ENCODE results near the gene PAQR4. TPM values are rescaled to one million over a fixed set of nuclear protein-coding genes. Genes with fewer than 3 reads are reported as not detected.

The PAQR4 gene
- total and polyA plus RNA-seq, 2 experiments from 2014 or later, result 4.5 to 8.3 TPM

GRCh38 chr16:2960183-2961010 lies 8.8 kb upstream of the PAQR4 start:
- Histone ChIP-seq H2AFZ (no peak overlapping the region), H3K27me3 (peaks cover 33% of the 10 kb centered on the region), H3K4me2 (no peak overlapping the region), H3K4me3 (no peak overlapping the region), H3K9me2 (replicated peaks; ENCODE audit: insufficient read depth) (no peaks in the 10 kb centered on the region), H4K20me1 (ENCODE audit: insufficient read depth, poor library complexity, severe bottlenecking) (no peaks in the 10 kb centered on the region), H3K36me3 (replicated peaks; ENCODE audit: insufficient read depth, low read depth) (no peaks in the 10 kb centered on the region), H3K79me2 (no peaks in the 10 kb centered on the region), H3K4me1 (ENCODE audit: insufficient read depth) (peaks cover 20% of the 10 kb centered on the region), H3K9me3 (ENCODE audit: low read depth) (no peaks in the 10 kb centered on the region), H3K27ac (no peak overlapping the region)
- no peak for DNase-seq (ENCODE audit: low spot score)
- WGBS (ENCODE audit: low lambda C conversion rate, missing lambda C conversion rate), result 84% methylated on average over 17 of the region's 17 CpGs
- no peak for TF ChIP-seq EZH2 (IDR thresholded peaks at IDR 0.05; ENCODE audit: borderline replicate concordance)
- TF ChIP-seq CTCF (IDR thresholded peaks at IDR 0.05; ENCODE audit: poor library complexity), result no peak
- TF ChIP-seq EZH2phosphoT487 (IDR thresholded peaks at IDR 0.05; ENCODE audit: low read depth, severe bottlenecking, unreplicated experiment), result no peak

DNA sequence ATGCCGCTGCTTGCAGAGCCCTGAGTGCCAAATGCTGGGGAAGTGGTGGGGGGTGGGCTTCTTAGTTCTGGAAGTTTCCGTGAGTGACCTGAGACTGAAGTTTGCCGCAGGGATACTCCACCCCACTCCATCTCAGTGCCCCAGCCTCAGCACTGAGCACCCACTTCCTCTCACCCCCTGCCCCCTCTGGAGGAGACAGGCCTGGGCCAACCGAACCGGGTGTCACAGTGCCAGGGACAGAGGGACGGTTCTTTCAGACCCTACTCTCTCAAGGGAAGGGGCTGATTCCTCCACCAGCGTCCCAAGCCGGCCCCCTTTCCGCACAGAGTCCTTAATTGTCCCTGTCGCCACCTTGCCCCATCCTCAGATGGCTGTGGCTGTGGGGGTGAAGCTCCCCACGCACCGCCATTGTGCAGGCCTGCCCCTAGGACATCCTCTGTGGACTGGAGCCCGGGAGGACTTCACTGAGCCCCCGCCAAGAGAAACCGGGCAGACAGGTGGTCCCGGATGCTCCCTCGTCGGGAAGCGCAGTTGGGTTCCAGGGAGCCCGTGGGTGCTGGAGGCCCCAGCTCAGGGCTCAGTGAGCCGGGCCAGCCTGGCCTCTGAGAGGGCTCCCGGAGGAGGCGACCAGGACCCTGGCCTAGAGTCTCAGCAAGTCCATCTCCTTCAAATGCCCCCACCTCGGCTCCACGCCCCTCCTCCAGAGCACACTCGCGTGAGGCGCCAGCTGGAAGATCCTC lies 6.6 kb upstream of the PAQR4 start:
- WGBS (ENCODE audit: low lambda C conversion rate, missing lambda C conversion rate), result 54% methylated on average over 26 of the region's 28 CpGs

GRCh38 chr16:2963074-2963722 lies 6.0 kb upstream of the PAQR4 start:
- peak; percentile 13 for TF ChIP-seq EZH2phosphoT487 (IDR thresholded peaks at IDR 0.05; ENCODE audit: low read depth, severe bottlenecking, unreplicated experiment)
- peak; percentile 26 for TF ChIP-seq EZH2 (IDR thresholded peaks at IDR 0.05; ENCODE audit: borderline replicate concordance)
- no peak for TF ChIP-seq CTCF (IDR thresholded peaks at IDR 0.05; ENCODE audit: poor library complexity)
- Histone ChIP-seq H3K27ac (no peak overlapping the region), H3K4me1 (ENCODE audit: insufficient read depth) (peaks cover 20% of the 10 kb centered on the region), H3K9me2 (replicated peaks; ENCODE audit: insufficient read depth) (no peaks in the 10 kb centered on the region), H3K36me3 (replicated peaks; ENCODE audit: insufficient read depth, low read depth) (no peaks in the 10 kb centered on the region), H3K4me3 (no peak overlapping the region), H3K4me2 (peak overlapping the region; percentile 98), H3K27me3 (peaks cover 38% of the 10 kb centered on the region), H3K9me3 (ENCODE audit: low read depth) (no peaks in the 10 kb centered on the region), H2AFZ (no peak overlapping the region), H3K79me2 (no peaks in the 10 kb centered on the region), H4K20me1 (ENCODE audit: insufficient read depth, poor library complexity, severe bottlenecking) (no peaks in the 10 kb centered on the region)
- WGBS (ENCODE audit: low lambda C conversion rate, missing lambda C conversion rate), result 2% methylated on average over 10 of the region's 40 CpGs
- peak; percentile 39 for DNase-seq (ENCODE audit: low spot score)

More for the DNA sequence above, 6.6 kb upstream of the PAQR4 start:
- Histone ChIP-seq H3K36me3 (replicated peaks; ENCODE audit: insufficient read depth, low read depth) (no peaks in the 10 kb centered on the region), H3K27ac (no peak overlapping the region), H3K9me2 (replicated peaks; ENCODE audit: insufficient read depth) (no peaks in the 10 kb centered on the region), H3K79me2 (no peaks in the 10 kb centered on the region), H3K4me2 (peak overlapping the region; percentile 98), H3K27me3 (peaks cover 38% of the 10 kb centered on the region), H4K20me1 (ENCODE audit: insufficient read depth, poor library complexity, severe bottlenecking) (no peaks in the 10 kb centered on the region), H2AFZ (no peak overlapping the region), H3K9me3 (ENCODE audit: low read depth) (no peaks in the 10 kb centered on the region), H3K4me1 (ENCODE audit: insufficient read depth) (peaks cover 20% of the 10 kb centered on the region), H3K4me3 (no peak overlapping the region)
- no peak for DNase-seq (ENCODE audit: low spot score)
- TF ChIP-seq EZH2phosphoT487 (IDR thresholded peaks at IDR 0.05; ENCODE audit: low read depth, severe bottlenecking, unreplicated experiment) (no peak), EZH2 (IDR thresholded peaks at IDR 0.05; ENCODE audit: borderline replicate concordance) (no peak), CTCF (IDR thresholded peaks at IDR 0.05; ENCODE audit: poor library complexity) (no peak)
